ENCODE results near the gene ATN1.

ATN1 gene

GRCh38 chr12:6954316-6955107 is 26.8 kb downstream of the ATN1 start:
- DNase-seq (ENCODE audit: low read depth, low spot score), result no peak
- H3K27ac ChIP-seq, result no peak overlapping the region

GRCh38 chr12:6955108-6956020 is 27.6 kb downstream of the ATN1 start:
- no peak overlapping the region for H3K27ac ChIP-seq
- no peak for DNase-seq (ENCODE audit: low read depth, low spot score)

GRCh38 chr12:6956021-6956727 is 28.4 kb downstream of the ATN1 start:
- DNase-seq (ENCODE audit: low read depth, low spot score), result no peak
- no peak overlapping the region for H3K27ac ChIP-seq

GRCh38 chr12:6957151-6957701 is 29.5 kb downstream of the ATN1 start:
- no peak overlapping the region for H3K27ac ChIP-seq
- no peak for DNase-seq (ENCODE audit: low read depth, low spot score)

- H3K27ac ChIP-seq, result no peak overlapping the region
- DNase-seq (ENCODE audit: low read depth, low spot score), result no peak
Measured at GRCh38 chr12:6957741-6958608, 30.2 kb downstream of the ATN1 start.

- no peak for DNase-seq (ENCODE audit: low read depth, low spot score)
- no peak overlapping the region for H3K27ac ChIP-seq
Measured at GRCh38 chr12:6958609-6959057, 30.9 kb downstream of the ATN1 start.

- H3K27ac ChIP-seq, result no peak overlapping the region
- DNase-seq (ENCODE audit: low read depth, low spot score), result no peak
Measured at GRCh38 chr12:6959058-6959804, 31.5 kb downstream of the ATN1 start.

- DNase-seq (ENCODE audit: low read depth, low spot score), result no peak
- H3K27ac ChIP-seq, result no peak overlapping the region
Measured at GRCh38 chr12:6959805-6960592, 32.2 kb downstream of the ATN1 start.

- H3K27ac ChIP-seq, result peak overlapping the region; percentile 95
- no peak for DNase-seq (ENCODE audit: low read depth, low spot score)
Measured at GRCh38 chr12:6960593-6961277, 33.0 kb downstream of the ATN1 start.

- peak overlapping the region; percentile 95 for H3K27ac ChIP-seq
- DNase-seq (ENCODE audit: low read depth, low spot score), result no peak
Measured at GRCh38 chr12:6961278-6961694, 33.5 kb downstream of the ATN1 start.

GRCh38 chr12:6961695-6962284 is 34.0 kb downstream of the ATN1 start:
- DNase-seq (ENCODE audit: low read depth, low spot score), result no peak
- peak overlapping the region; percentile 95 for H3K27ac ChIP-seq

GRCh38 chr12:6962285-6963015 is 34.7 kb downstream of the ATN1 start:
- DNase-seq (ENCODE audit: low read depth, low spot score), result no peak

GRCh38 chr12:6963016-6963731 is 35.4 kb downstream of the ATN1 start:
- peak; percentile 75 for DNase-seq (ENCODE audit: low read depth, low spot score)
- peak overlapping the region; percentile 95 for H3K27ac ChIP-seq

More at GRCh38 chr12:6962285-6963015, 34.7 kb downstream of the ATN1 start:
- peak overlapping the region; percentile 95 for H3K27ac ChIP-seq

- peak overlapping the region; percentile 95 for H3K27ac ChIP-seq
- DNase-seq (ENCODE audit: low read depth, low spot score), result no peak
Measured at GRCh38 chr12:6963791-6964413, 36.1 kb downstream of the ATN1 start.

GRCh38 chr12:6964605-6965025 is 36.9 kb downstream of the ATN1 start:
- H3K27ac ChIP-seq, result peak overlapping the region; percentile 95
- no peak for DNase-seq (ENCODE audit: low read depth, low spot score)

Data from epithelial cell of prostate (primary cell).